Stomach (tissue), 9 donors: ENCODE measurements around the gene PPTC7. TPM values are rescaled to one million over a fixed set of nuclear protein-coding genes. Genes with fewer than 3 reads are reported as not detected.
"Not testable (repeated sequence)": the region's sequence is repeated elsewhere in the genome, so short reads cannot be mapped to it uniquely, and the experiment has no call there.

Experiments used
- DNase-seq, 2 donors: peaks; one replicate each; pipeline versions ENCODE4 v3.0.0 to v3.0.0-alpha.2; 2013 to 2019
- H3K27ac ChIP-seq, 5 donors: fragments of 200-600 bp in 4 of 5; sonication (generic) in 4 of 5; one replicate each; pipeline ENCODE4 v1.5.1; 2013 to 2019; ENCODE audit warnings: mild to moderate bottlenecking in 1 of 5, moderate library complexity in 1 of 5
- H3K27me3 ChIP-seq, 3 donors: fragments of 200-600 bp; sonication (generic); one replicate each; pipeline ENCODE4 v1.5.1; 2017 to 2019; ENCODE audit warnings: mixed run types in 1 of 3
- H3K36me3 ChIP-seq, 4 donors: fragments of 200-600 bp; sonication (generic); 1 replicate in 3 of 4; 2 replicates in 1 of 4; pipeline ENCODE4 v1.5.1; 2016 to 2019
- H3K4me1 ChIP-seq, 4 donors: fragments of 200-600 bp; sonication (generic); one replicate each; pipeline ENCODE4 v1.5.1; 2016 to 2019
- H3K4me3 ChIP-seq, 4 donors: fragments of 200-600 bp; sonication (generic) in 3 of 4; one replicate each; pipeline ENCODE4 v1.5.1; 2016 to 2019; ENCODE audit warnings: mild to moderate bottlenecking in 1 of 4
- H3K9me3 ChIP-seq, 4 donors: fragments of 200-600 bp; sonication (generic); one replicate each; pipeline ENCODE4 v1.5.1; 2016 to 2019
- CTCF ChIP-seq, 7 experiments: fragments of 450-650 bp in 4 of 7; fragments of 200-600 bp in 3 of 7; sonication (generic) in 3 of 7; IDR thresholded peaks; one replicate each; pipeline ENCODE4 v1.5.1; 2016 to 2019; ENCODE audit warnings: antibody characterized with exemption in 7 of 7, control low read depth in 2 of 7, mild to moderate bottlenecking in 1 of 7
- EP300 ChIP-seq: sonication (generic); formaldehyde crosslinking; IDR thresholded peaks from one replicate; pipeline ENCODE4 v1.6.1; 2017; ENCODE audit warnings: antibody characterized with exemption
- POLR2A ChIP-seq, 4 donors: fragments of 450-650 bp; IDR thresholded peaks; one replicate each; pipeline ENCODE4 v1.6.1; 2016; ENCODE audit warnings: antibody characterized with exemption in 4 of 4, control low read depth in 2 of 4, mild to moderate bottlenecking in 1 of 4, moderate library complexity in 1 of 4
- POLR2AphosphoS5 ChIP-seq, 3 donors: sonication (generic); formaldehyde crosslinking; IDR thresholded peaks; one replicate each; pipeline ENCODE4 v1.6.1; 2016; ENCODE audit warnings: antibody characterized with exemption in 3 of 3
- WGBS, 5 donors: extraction: QIAGEN DNeasy Blood & Tissue Kit in 3 of 5; methylation state at CpG; one replicate each; pipeline versions ENCODE4 v1.1.5 to v1.1.7; 2013 to 2018; 5-methylcytosine and 5-hydroxymethylcytosine counted together
- intact Hi-C: fragments of 100-400 bp; cut with DNase I; formaldehyde crosslinking; loops from one replicate; pipeline ENCODE4 v1.15.1; 2023; ENCODE audit warnings: low total_unique reads
- polyA plus RNA-seq, 3 donors: library from polyadenylated mRNA; stranded (reverse); fragments of 200-250 nt; gene quantifications; one replicate each; pipeline ENCODE4 v1.2.3, GENCODE V29; 2013
- total RNA-seq, 5 donors: library from RNA; depleted of rRNA; stranded (reverse); fragments of >200 nt; gene quantifications; one replicate each; pipeline versions ENCODE4 v1.1.0 to v1.2.3, GENCODE V29; 2014 to 2016
- donor health status: healthy with polysubstance abuse.
- donor health status: Bipolar disorder and iron deficiency.
- donor health status: healthy.

Gene PPTC7
- total and polyA plus RNA-seq, 8 donors, result 8.2 to 46.4 (median 14.8) TPM

GRCh38 chr12:110599334-110599733 is 16.2 kb upstream of the PPTC7 start:
- 73 to 84% (median 83%) methylated on average over 4 of the region's 4 CpGs for WGBS, 5 donors
- H3K4me3 ChIP-seq, result no peak overlapping the region
- no peak for TF ChIP-seq POLR2AphosphoS5 (IDR thresholded peaks at IDR 0.05)
- H3K27ac ChIP-seq, result no peak overlapping the region
- H3K36me3 ChIP-seq, result no peaks in the 10 kb centered on the region
- H3K9me3 ChIP-seq, result no peaks in the 10 kb centered on the region
- peaks cover 0 to 8% (median 3%) of the 10 kb centered on the region in 4 donors for H3K4me1 ChIP-seq
- intact Hi-C loops, result no loop called here
- no peaks in the 10 kb centered on the region for H3K27me3 ChIP-seq
- DNase-seq, result no peak

- 75 to 89% (median 82%) methylated on average over 1 of the region's 1 CpG for WGBS, 5 donors
- intact Hi-C loops, result no loop called here
- H3K27ac ChIP-seq, result no peak overlapping the region
These were observed 14.8 kb upstream of the PPTC7 start for GRCh38 chr12:110597885-110598284.

GRCh38 chr12:110592919-110593318 is 9.8 kb upstream of the PPTC7 start:
- intact Hi-C loops, H3K4me3 ChIP-seq, H3K36me3 ChIP-seq, DNase-seq, H3K9me3 ChIP-seq, H3K27me3 ChIP-seq: not testable (repeated sequence)
- peak overlapping the region in 1 of 5 donors; percentile 82 for H3K27ac ChIP-seq
- peaks cover 7 to 22% (median 18%) of the 10 kb centered on the region in 4 donors for H3K4me1 ChIP-seq
- WGBS, 5 donors, result 73 to 94% (median 90%) methylated on average over 4 of the region's 4 CpGs

More at GRCh38 chr12:110597885-110598284, 14.8 kb upstream of the PPTC7 start:
- H3K9me3 ChIP-seq, result no peaks in the 10 kb centered on the region
- no peak overlapping the region for H3K4me3 ChIP-seq
- no peak for DNase-seq
- TF ChIP-seq POLR2A (IDR thresholded peaks at IDR 0.05), result no peak
- no peak for TF ChIP-seq CTCF (IDR thresholded peaks at IDR 0.05)
- no peak for TF ChIP-seq EP300
- no peak for TF ChIP-seq POLR2AphosphoS5 (IDR thresholded peaks at IDR 0.05)
- H3K4me1 ChIP-seq, result peaks cover 0 to 8% (median 3%) of the 10 kb centered on the region in 4 donors
- no peaks in the 10 kb centered on the region for H3K27me3 ChIP-seq
- H3K36me3 ChIP-seq, result no peaks in the 10 kb centered on the region

GRCh38 chr12:110592078-110592477 is 9.0 kb upstream of the PPTC7 start:
- 41 to 66% (median 65%) methylated on average over 5 of the region's 5 CpGs for WGBS, 5 donors
- Histone ChIP-seq H3K36me3 (no peaks in the 10 kb centered on the region), H3K4me1 (peaks cover 7 to 22% (median 18%) of the 10 kb centered on the region in 4 donors), H3K27me3 (no peaks in the 10 kb centered on the region), H3K27ac (peak overlapping the region in 3 of 5 donors; percentile 64 to 82 (median 67)), H3K9me3 (no peaks in the 10 kb centered on the region), H3K4me3 (no peak overlapping the region)
- no peak for DNase-seq
- intact Hi-C loops, result no loop called here
- no peak for TF ChIP-seq POLR2A (IDR thresholded peaks at IDR 0.05)
- TF ChIP-seq CTCF (IDR thresholded peaks at IDR 0.05), result no peak
- TF ChIP-seq POLR2AphosphoS5 (IDR thresholded peaks at IDR 0.05), result no peak
- no peak for TF ChIP-seq EP300

GRCh38 chr12:110591451-110592051 is 8.4 kb upstream of the PPTC7 start:
- WGBS, 5 donors, result 28 to 50% (median 35%) methylated on average over 7 of the region's 7 CpGs
- intact Hi-C loops, result no loop called here
- TF ChIP-seq POLR2A (IDR thresholded peaks at IDR 0.05), result no peak
- Histone ChIP-seq H3K4me1 (peaks cover 7 to 22% (median 18%) of the 10 kb centered on the region in 4 donors), H3K9me3 (no peaks in the 10 kb centered on the region), H3K36me3 (no peaks in the 10 kb centered on the region), H3K27me3 (no peaks in the 10 kb centered on the region), H3K27ac (peak overlapping the region; percentile 30 to 82 (median 67)), H3K4me3 (no peak overlapping the region)
- peak in 1 of 2 donors; percentile 31 for DNase-seq

- H3K27me3 ChIP-seq, result no peaks in the 10 kb centered on the region
- no peak for TF ChIP-seq POLR2A (IDR thresholded peaks at IDR 0.05)
- TF ChIP-seq POLR2AphosphoS5 (IDR thresholded peaks at IDR 0.05), result no peak
- TF ChIP-seq CTCF (IDR thresholded peaks at IDR 0.05), result no peak
- TF ChIP-seq EP300, result no peak
- H3K4me3 ChIP-seq, result no peak overlapping the region
- intact Hi-C loops, result no loop called here
- DNase-seq, result peak in 1 of 2 donors; percentile 73
- peak overlapping the region; percentile 30 to 82 (median 64) for H3K27ac ChIP-seq
- no peaks in the 10 kb centered on the region for H3K36me3 ChIP-seq
- WGBS, 5 donors, result 34 to 42% (median 39%) methylated on average over 3 of the region's 3 CpGs
- no peaks in the 10 kb centered on the region for H3K9me3 ChIP-seq
- H3K4me1 ChIP-seq, result peaks cover 7 to 24% (median 19%) of the 10 kb centered on the region in 4 donors
These were observed 7.7 kb upstream of the PPTC7 start for GRCh38 chr12:110590806-110591326.
